HL-60/S4 treated with retinoic acid at 250 ng/mL for 4 days and 3 days (cell line): Measurements from ENCODE around the gene CCSER2.
"Not testable (repeated sequence)": the region's sequence is repeated elsewhere in the genome, so short reads cannot be mapped to it uniquely, and the experiment has no call there.

ENCODE experiments used
- in situ Hi-C: fragments of 300-500 bp; cut with MboI; formaldehyde crosslinking; loops from 2 replicates; pipeline ENCODE4 v1.7.0; 2022; ENCODE audit warnings: low sequenced_read_pairs

CCSER2 gene

GRCh38 chr10:84391326-84391725, 62.9 kb downstream of the CCSER2 start:
- in situ Hi-C loops = no loop called here

- in situ Hi-C loops = no loop called here
These were observed 63.8 kb downstream of the CCSER2 start for GRCh38 chr10:84392181-84392580.

- in situ Hi-C loops = no loop called here
These were observed 67.2 kb downstream of the CCSER2 start for GRCh38 chr10:84395581-84395980.

GRCh38 chr10:84397735-84398144, 69.4 kb downstream of the CCSER2 start:
- in situ Hi-C loops = no loop called here

- in situ Hi-C loops = no loop called here
These were observed 70.3 kb downstream of the CCSER2 start for GRCh38 chr10:84398696-84399095.

- in situ Hi-C loops = no loop called here
These were observed 73.6 kb downstream of the CCSER2 start for GRCh38 chr10:84401854-84402611.

GRCh38 chr10:84404783-84405182, 76.4 kb downstream of the CCSER2 start:
- in situ Hi-C loops = no loop called here

GRCh38 chr10:84405662-84406061, 77.3 kb downstream of the CCSER2 start:
- in situ Hi-C loops = no loop called here

- in situ Hi-C loops = no loop called here
These were observed 78.2 kb downstream of the CCSER2 start for GRCh38 chr10:84406561-84406960.

- in situ Hi-C loops = no loop called here
These were observed 79.1 kb downstream of the CCSER2 start for GRCh38 chr10:84407388-84408049.

- in situ Hi-C loops = no loop called here
These were observed 84.1 kb downstream of the CCSER2 start for GRCh38 chr10:84412482-84412881.

GRCh38 chr10:84414110-84414509, 85.7 kb downstream of the CCSER2 start:
- in situ Hi-C loops = not testable (repeated sequence)

- in situ Hi-C loops = no loop called here
These were observed 87.3 kb downstream of the CCSER2 start for GRCh38 chr10:84415539-84416244.

GRCh38 chr10:84416245-84416555, 87.8 kb downstream of the CCSER2 start:
- in situ Hi-C loops = no loop called here

GRCh38 chr10:84423719-84424118, 95.3 kb downstream of the CCSER2 start:
- in situ Hi-C loops = no loop called here

GRCh38 chr10:84424731-84425167, 96.4 kb downstream of the CCSER2 start:
- in situ Hi-C loops = no loop called here

- in situ Hi-C loops = no loop called here
These were observed 99.7 kb downstream of the CCSER2 start for GRCh38 chr10:84427903-84428650.

- in situ Hi-C loops = no loop called here
These were observed 100.3 kb downstream of the CCSER2 start for GRCh38 chr10:84428711-84429110.

- in situ Hi-C loops = no loop called here
These were observed 101.6 kb downstream of the CCSER2 start for GRCh38 chr10:84429926-84430520.

GRCh38 chr10:84432891-84433290, 104.5 kb downstream of the CCSER2 start:
- in situ Hi-C loops = no loop called here

- in situ Hi-C loops = no loop called here
These were observed 112.4 kb downstream of the CCSER2 start for GRCh38 chr10:84440781-84441180.
